ENCODE measurements around the gene LTBP3. TPM values are rescaled to one million over a fixed set of nuclear protein-coding genes. Genes with fewer than 3 reads are reported as not detected.

LTBP3 gene
- total and polyA plus RNA-seq, 2 of the 4 experiments (the other 2 are of a cell fraction) = 6.6 to 145 TPM

DNA sequence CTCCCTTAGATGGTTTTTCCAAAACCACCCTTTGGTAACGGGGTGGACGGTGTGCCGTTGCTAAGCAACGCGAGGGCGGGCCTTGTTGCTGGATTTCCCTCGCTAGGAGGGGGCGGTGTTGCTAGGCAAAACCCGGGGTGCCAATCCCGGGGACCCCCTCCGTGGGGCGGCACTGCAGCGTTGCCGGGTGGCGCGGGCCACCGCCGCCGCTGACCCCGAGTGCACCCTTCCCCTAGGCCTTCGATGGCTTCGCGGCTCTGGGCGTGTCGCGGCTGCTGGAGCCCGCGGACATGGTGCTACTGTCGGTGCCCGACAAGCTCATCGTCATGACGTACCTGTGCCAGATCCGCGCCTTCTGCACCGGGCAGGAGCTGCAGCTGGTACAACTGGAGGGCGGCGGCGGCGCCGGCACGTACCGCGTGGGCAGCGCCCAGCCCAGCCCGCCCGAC, 26.6 kb upstream of the LTBP3 start:
- H3K9ac ChIP-seq (ENCODE audit: low read depth, low read length) = no peak overlapping the region
- H2BK120ac ChIP-seq (ENCODE audit: low read depth, low read length) = no peak overlapping the region
- H3K79me1 ChIP-seq (ENCODE audit: low read depth in 1 of 2, low read length in 2 of 2) = peaks cover 0 to 20% of the 10 kb centered on the region in 2 experiments; a peak in 1 of 4 replicates
- no peak overlapping the region for H3K27ac ChIP-seq (ENCODE audit: insufficient read depth, low read length)
- H4K5ac ChIP-seq (ENCODE audit: low read depth, low read length) = no peak overlapping the region
- H2AK9ac ChIP-seq (replicated peaks; ENCODE audit: low read depth, low read length, poor library complexity) = no peak overlapping the region
- no peak overlapping the region for H2BK5ac ChIP-seq (ENCODE audit: low read depth, low read length, poor library complexity, severe bottlenecking)
- TF ChIP-seq CEBPB (IDR thresholded peaks at IDR 0.05; ENCODE audit: low read depth, low read length) (no peak), MXI1 (IDR thresholded peaks at IDR 0.05; ENCODE audit: borderline replicate concordance, low read depth, low read length) (no peak), FOS (IDR thresholded peaks at IDR 0.05; ENCODE audit: low read depth, low read length) (no peak), CHD1 (IDR thresholded peaks at IDR 0.05; ENCODE audit: low read depth, low read length) (no peak), NFE2L2 (IDR thresholded peaks at IDR 0.05; ENCODE audit: low read depth, low read length) (no peak), RFX5 (IDR thresholded peaks at IDR 0.05; ENCODE audit: low read depth, low read length) (no peak), RAD21 (IDR thresholded peaks at IDR 0.05; ENCODE audit: low read length) (no peak), POLR2A (IDR thresholded peaks at IDR 0.05; ENCODE audit: low read depth, low read length) (no peak), RCOR1 (IDR thresholded peaks at IDR 0.05; ENCODE audit: insufficient replicate concordance, low read length) (no peak), CTCF (conservative IDR thresholded peaks at IDR 0.05; ENCODE audit: low read depth, low read length) (no peak), SMC3 (IDR thresholded peaks at IDR 0.05; ENCODE audit: low read depth, low read length) (no peak)
- intact Hi-C loops (cut with micrococcal nuclease) = no loop called here
- no peak overlapping the region for H3K4ac ChIP-seq (ENCODE audit: low read depth, low read length)
- WGBS, 2 experiments (ENCODE audit: extremely low coverage in 2 of 2, insufficient read length in 1 of 2) = 70% methylated on average over 39 of the region's 46 CpGs; no CpG with 5 or more reads in 1 of the 2 experiments
- no peak overlapping the region for H3K18ac ChIP-seq (ENCODE audit: low read depth, low read length)
- dilution Hi-C loops (cut with HindIII; ENCODE audit: low sequenced_read_pairs, unreplicated experiment) = no loop called here
- no peak overlapping the region for H4K8ac ChIP-seq (ENCODE audit: low read depth in 2 of 2, low read length in 2 of 2)
- H2BK20ac ChIP-seq (ENCODE audit: low read depth, low read length) = no peak overlapping the region
- no peak overlapping the region for H3K14ac ChIP-seq (replicated peaks; ENCODE audit: low read depth, low read length)
- ATAC-seq (ENCODE audit: low read depth) = no peak
- ChIA-PET POLR2A (ENCODE audit: unreplicated experiment) (no interaction called here), CTCF (interaction anchor here (1.4 kb wide), 1 partner anchor 9 kb away, joined by 4 read pairs; no protein-coding TSS in a partner anchor)
- no peak overlapping the region for H3K4me2 ChIP-seq (ENCODE audit: low read depth, low read length)
- H2BK15ac ChIP-seq (ENCODE audit: low read depth, low read length) = no peak overlapping the region
- no peak overlapping the region for H4K91ac ChIP-seq (ENCODE audit: insufficient read depth, low read depth, low read length)
- no peaks in the 10 kb centered on the region for H3K9me3 ChIP-seq (ENCODE audit: control insufficient read depth, insufficient read depth, low read length)
- no TSS peak for BruUV-seq (replicated peaks)
- H4K20me1 ChIP-seq (ENCODE audit: insufficient read depth, low read length) = 0 out of 2 replicates have a peak, but pooled peaks cover 4% of the 10 kb centered on the region
- DNase-seq = no peak
- H3K36me3 ChIP-seq (ENCODE audit: control insufficient read depth, insufficient read depth, low read length) = peaks cover 47% of the 10 kb centered on the region
- peaks cover 4% of the 10 kb centered on the region for H3K4me1 ChIP-seq (ENCODE audit: control insufficient read depth, insufficient read depth, low read length)
- no peak overlapping the region for H3K4me3 ChIP-seq (ENCODE audit: insufficient read depth, low read depth, low read length)
- H2AFZ ChIP-seq (replicated peaks; ENCODE audit: low read length, poor library complexity) = no peak overlapping the region
- no peak overlapping the region for H3K23ac ChIP-seq (ENCODE audit: low read depth, low read length)
- no peaks in the 10 kb centered on the region for H3K9me1 ChIP-seq (ENCODE audit: insufficient read depth, low read length)
- no peaks in the 10 kb centered on the region for H3K27me3 ChIP-seq (ENCODE audit: control insufficient read depth, insufficient read depth, low read length)
- no peak overlapping the region for H3K56ac ChIP-seq (ENCODE audit: extremely low read depth, insufficient read depth, low read length)
- H2AK5ac ChIP-seq (ENCODE audit: low read depth, low read length) = no peak overlapping the region
- in situ Hi-C loops (cut with MboI; ENCODE audit: low sequenced_read_pairs) = no loop called here

All from IMR-90 (cell line).